ENCODE results near the gene KIF24.

GRCh38 chr9:34332076-34332964, 3.3 kb upstream of the KIF24 start:
- TF ChIP-seq CTCF (IDR thresholded peaks at IDR 0.05; ENCODE audit: poor library complexity) (peak; percentile 69), EZH2phosphoT487 (IDR thresholded peaks at IDR 0.05; ENCODE audit: low read depth, severe bottlenecking, unreplicated experiment) (no peak), EZH2 (IDR thresholded peaks at IDR 0.05; ENCODE audit: borderline replicate concordance) (no peak)
